Choroid plexus epithelial cell (primary cell): Measurements from ENCODE around the gene CDC5L.

Source experiments
- DNase-seq: peaks from one replicate; pipeline ENCODE4 v3.0.0-alpha.2; 2010; ENCODE audit warnings: low read depth
- H3K4me3 ChIP-seq: 2 replicates; pipeline ENCODE4 v1.5.1; 2011; ENCODE audit warnings: low read depth, mild to moderate bottlenecking, control low read depth, low read length, moderate library complexity
- CTCF ChIP-seq: conservative IDR thresholded peaks from 2 replicates; pipeline ENCODE4 v1.5.1; 2011; ENCODE audit warnings: low read depth, mild to moderate bottlenecking, control low read depth, inconsistent platforms, low read length, moderate library complexity

The CDC5L gene

GRCh38 chr6:44457596-44457995 lies 70.1 kb downstream of the CDC5L start:
- H3K4me3 ChIP-seq, result no peak overlapping the region
- no peak for DNase-seq
- TF ChIP-seq CTCF, result no peak

GRCh38 chr6:44458551-44458950 lies 71.0 kb downstream of the CDC5L start:
- DNase-seq, result no peak
- H3K4me3 ChIP-seq, result no peak overlapping the region
- no peak for TF ChIP-seq CTCF

GRCh38 chr6:44462335-44462734 lies 74.8 kb downstream of the CDC5L start:
- DNase-seq, result no peak
- TF ChIP-seq CTCF, result no peak

GRCh38 chr6:44462797-44463727 lies 75.6 kb downstream of the CDC5L start:
- no peak overlapping the region for H3K4me3 ChIP-seq
- no peak for TF ChIP-seq CTCF
- no peak for DNase-seq

More at GRCh38 chr6:44462335-44462734, 74.8 kb downstream of the CDC5L start:
- H3K4me3 ChIP-seq, result no peak overlapping the region

GRCh38 chr6:44463728-44464450 lies 76.4 kb downstream of the CDC5L start:
- no peak for TF ChIP-seq CTCF
- DNase-seq, result peak; percentile 30

GRCh38 chr6:44464527-44465310 lies 77.2 kb downstream of the CDC5L start:
- DNase-seq, result peak; percentile 80
- TF ChIP-seq CTCF, result no peak
- H3K4me3 ChIP-seq, result no peak overlapping the region

More at GRCh38 chr6:44463728-44464450, 76.4 kb downstream of the CDC5L start:
- no peak overlapping the region for H3K4me3 ChIP-seq
